ENCODE data around the gene FBXO33. TPM values are rescaled to one million over a fixed set of nuclear protein-coding genes. Genes with fewer than 3 reads are reported as not detected.

Gene FBXO33
- total RNA-seq, 1 donor from 2014 or later: 11.3 TPM

DNA sequence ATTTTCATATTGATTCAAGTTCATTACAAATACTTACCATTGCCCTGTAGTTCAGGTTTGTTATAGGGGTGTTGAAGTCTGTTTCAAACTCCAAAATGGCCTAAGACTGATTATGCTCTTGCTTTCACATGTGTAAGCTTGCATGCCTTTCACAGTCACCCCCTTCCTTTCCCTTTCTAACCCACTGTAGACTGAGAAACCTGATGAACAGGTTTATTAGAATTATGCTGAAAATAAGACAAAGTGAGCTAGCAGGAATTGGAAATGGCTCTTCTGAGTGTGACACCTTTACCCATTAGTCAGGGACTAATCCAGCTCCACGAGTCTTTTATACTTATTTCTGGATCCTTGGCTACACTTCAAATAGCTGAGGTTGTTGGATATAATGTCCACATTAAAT, 38.9 kb downstream of the FBXO33 start:
- FAIRE-seq (no peak), DNase-seq (ENCODE audit: low read depth) (peak; percentile 79)
- Histone ChIP-seq H3K27me3 (ENCODE audit: control insufficient read depth, insufficient read depth, low read length) (no peaks in the 10 kb centered on the region), H3K4me3 (ENCODE audit: low read depth, low read length) (no peak overlapping the region), H3K36me3 (ENCODE audit: control insufficient read depth, insufficient read depth, low read length) (no peaks in the 10 kb centered on the region)
- TF ChIP-seq, protein P1, sequence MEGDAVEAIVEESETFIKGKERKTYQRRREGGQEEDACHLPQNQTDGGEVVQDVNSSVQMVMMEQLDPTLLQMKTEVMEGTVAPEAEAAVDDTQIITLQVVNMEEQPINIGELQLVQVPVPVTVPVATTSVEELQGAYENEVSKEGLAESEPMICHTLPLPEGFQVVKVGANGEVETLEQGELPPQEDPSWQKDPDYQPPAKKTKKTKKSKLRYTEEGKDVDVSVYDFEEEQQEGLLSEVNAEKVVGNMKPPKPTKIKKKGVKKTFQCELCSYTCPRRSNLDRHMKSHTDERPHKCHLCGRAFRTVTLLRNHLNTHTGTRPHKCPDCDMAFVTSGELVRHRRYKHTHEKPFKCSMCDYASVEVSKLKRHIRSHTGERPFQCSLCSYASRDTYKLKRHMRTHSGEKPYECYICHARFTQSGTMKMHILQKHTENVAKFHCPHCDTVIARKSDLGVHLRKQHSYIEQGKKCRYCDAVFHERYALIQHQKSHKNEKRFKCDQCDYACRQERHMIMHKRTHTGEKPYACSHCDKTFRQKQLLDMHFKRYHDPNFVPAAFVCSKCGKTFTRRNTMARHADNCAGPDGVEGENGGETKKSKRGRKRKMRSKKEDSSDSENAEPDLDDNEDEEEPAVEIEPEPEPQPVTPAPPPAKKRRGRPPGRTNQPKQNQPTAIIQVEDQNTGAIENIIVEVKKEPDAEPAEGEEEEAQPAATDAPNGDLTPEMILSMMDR (IDR thresholded peaks at IDR 0.05; ENCODE audit: insufficient read depth, low read length, severe bottlenecking): no peak

DNA sequence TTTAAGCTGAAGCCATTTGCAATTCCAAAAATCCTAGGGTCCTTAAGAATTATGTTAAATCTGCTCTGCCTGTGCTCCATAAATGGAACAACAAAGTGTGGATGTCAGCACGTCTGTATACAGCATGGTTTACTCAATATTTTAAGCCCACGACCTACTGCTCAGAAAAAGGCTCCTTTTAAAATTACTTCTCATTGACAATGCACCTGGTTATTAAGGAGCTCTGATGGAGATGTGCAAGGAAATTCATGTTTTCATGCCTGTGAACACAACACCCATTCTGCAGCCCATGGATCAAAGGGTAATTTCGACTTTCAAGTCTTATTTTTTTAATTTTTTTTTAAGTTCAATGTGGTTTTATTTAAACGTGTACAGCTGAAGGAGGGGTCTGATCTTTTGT, 48.1 kb downstream of the FBXO33 start:
- no peak for DNase-seq (ENCODE audit: low read depth)
- H3K27me3 ChIP-seq (ENCODE audit: control insufficient read depth, insufficient read depth, low read length): no peaks in the 10 kb centered on the region
- no peak overlapping the region for H3K4me3 ChIP-seq (ENCODE audit: low read depth, low read length)
- TF ChIP-seq, protein P1 (IDR thresholded peaks at IDR 0.05; ENCODE audit: insufficient read depth, low read length, severe bottlenecking): no peak
- no peak for FAIRE-seq
- H3K36me3 ChIP-seq (ENCODE audit: control insufficient read depth, insufficient read depth, low read length): peaks cover 1% of the 10 kb centered on the region

DNA sequence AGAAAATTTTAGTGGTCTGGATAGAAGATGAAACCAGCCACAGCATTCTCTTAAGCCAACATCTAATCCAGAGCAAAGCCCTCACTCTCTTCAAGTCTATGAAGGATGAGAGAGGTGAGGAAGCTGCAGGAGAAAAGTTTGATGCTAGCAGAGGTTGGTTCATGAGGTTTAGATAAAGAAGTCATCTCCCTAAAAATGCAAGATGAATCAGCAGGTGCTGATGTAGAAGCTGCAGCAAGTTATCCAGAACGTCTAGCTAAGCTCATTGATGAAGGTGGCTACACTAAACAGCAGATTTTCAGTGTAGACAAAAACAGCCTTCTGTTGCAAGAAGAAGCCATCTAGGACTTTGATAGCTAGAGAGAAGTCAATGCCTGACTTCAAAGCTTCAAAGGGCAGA, 48.5 kb downstream of the FBXO33 start:
- no peak overlapping the region for H3K4me3 ChIP-seq (ENCODE audit: low read depth, low read length)
- FAIRE-seq (no peak), DNase-seq (ENCODE audit: low read depth) (no peak)

DNA sequence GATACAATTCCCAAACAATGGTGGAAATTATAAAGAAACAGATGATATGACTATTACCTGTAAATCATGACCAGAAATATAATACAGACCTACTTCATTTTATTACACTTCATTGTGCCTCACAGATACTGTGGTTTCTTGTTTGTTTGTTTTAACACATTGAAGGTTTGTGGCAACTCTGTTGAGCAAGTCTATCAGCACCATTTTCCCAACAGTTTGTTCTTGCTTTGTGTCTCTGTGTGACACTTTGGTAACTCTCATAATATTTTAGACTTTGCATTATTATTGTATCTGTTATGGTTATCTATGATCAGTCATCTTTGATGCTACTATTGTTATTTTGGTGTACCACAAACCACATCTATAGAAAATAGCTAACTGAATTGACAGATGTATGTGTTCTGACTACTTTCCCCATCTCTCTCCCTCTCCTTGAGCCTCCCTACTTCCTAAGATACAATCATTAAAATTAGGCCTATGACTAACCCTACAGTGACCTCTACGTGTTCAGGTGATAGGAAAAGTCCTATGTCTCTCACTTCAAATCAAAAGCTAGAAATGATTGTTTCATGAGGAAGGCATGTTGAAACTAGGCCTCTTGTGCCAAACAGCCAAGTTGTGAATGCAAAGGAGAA, 49.1 kb downstream of the FBXO33 start:
- TF ChIP-seq, protein P1 (IDR thresholded peaks at IDR 0.05; ENCODE audit: insufficient read depth, low read length, severe bottlenecking): no peak
- no peaks in the 10 kb centered on the region for H3K27me3 ChIP-seq (ENCODE audit: control insufficient read depth, insufficient read depth, low read length)
- FAIRE-seq (no peak), DNase-seq (ENCODE audit: low read depth) (no peak)
- no peak overlapping the region for H3K4me3 ChIP-seq (ENCODE audit: low read depth, low read length)
- H3K36me3 ChIP-seq (ENCODE audit: control insufficient read depth, insufficient read depth, low read length): peaks cover 1% of the 10 kb centered on the region

More for the DNA sequence above, 48.5 kb downstream of the FBXO33 start:
- Histone ChIP-seq H3K36me3 (ENCODE audit: control insufficient read depth, insufficient read depth, low read length) (peaks cover 1% of the 10 kb centered on the region), H3K27me3 (ENCODE audit: control insufficient read depth, insufficient read depth, low read length) (no peaks in the 10 kb centered on the region)
- TF ChIP-seq, protein P1 (IDR thresholded peaks at IDR 0.05; ENCODE audit: insufficient read depth, low read length, severe bottlenecking): no peak

DNA sequence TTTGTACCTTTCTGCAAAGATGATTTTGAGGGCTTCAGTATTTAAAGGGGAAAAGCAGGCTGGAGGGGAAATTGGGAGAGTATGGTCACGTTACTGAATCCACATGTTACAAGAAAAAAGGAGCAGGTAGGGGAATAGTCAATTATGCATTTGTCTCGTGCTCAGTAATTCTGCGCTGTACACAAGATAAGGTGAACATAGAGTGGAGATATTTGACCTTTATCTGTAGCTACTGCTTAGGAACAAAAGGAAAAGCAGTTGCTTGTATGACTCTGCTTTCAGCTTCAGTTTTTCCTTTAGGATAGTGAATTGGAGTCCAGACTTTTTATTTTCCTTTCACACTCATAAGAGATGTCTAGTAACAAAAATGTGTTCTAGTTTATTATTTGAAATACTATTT, 49.8 kb downstream of the FBXO33 start:
- TF ChIP-seq, protein P1 (IDR thresholded peaks at IDR 0.05; ENCODE audit: insufficient read depth, low read length, severe bottlenecking): no peak
- DNase-seq (ENCODE audit: low read depth): no peak

DNA sequence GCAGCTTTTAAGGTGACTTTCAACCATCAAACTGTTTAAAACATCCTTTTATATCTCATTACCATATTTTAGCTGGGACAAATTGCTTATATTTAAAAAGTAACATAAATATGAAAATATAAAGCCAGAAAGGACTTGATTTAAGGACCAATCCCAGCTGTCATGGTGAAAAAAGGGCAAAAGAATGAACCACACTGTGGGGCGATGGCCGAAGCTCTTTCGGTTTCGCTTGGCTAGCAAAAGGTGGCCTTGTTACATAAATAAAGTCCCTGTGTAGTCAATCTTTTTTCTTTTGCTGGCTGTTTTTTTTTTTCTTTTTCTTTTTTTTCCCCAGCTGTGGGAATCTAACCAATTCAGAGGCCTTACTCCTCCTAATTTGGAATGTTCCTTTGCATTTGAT, 50.9 kb downstream of the FBXO33 start:
- TF ChIP-seq, protein P1 (IDR thresholded peaks at IDR 0.05; ENCODE audit: insufficient read depth, low read length, severe bottlenecking): no peak
- H3K4me3 ChIP-seq (ENCODE audit: low read depth, low read length): no peak overlapping the region
- H3K36me3 ChIP-seq (ENCODE audit: control insufficient read depth, insufficient read depth, low read length): peaks cover 1% of the 10 kb centered on the region
- H3K27me3 ChIP-seq (ENCODE audit: control insufficient read depth, insufficient read depth, low read length): no peaks in the 10 kb centered on the region
- FAIRE-seq (no peak), DNase-seq (ENCODE audit: low read depth) (no peak)

More for the DNA sequence above, 49.8 kb downstream of the FBXO33 start:
- FAIRE-seq: no peak
- Histone ChIP-seq H3K27me3 (ENCODE audit: control insufficient read depth, insufficient read depth, low read length) (no peaks in the 10 kb centered on the region), H3K36me3 (ENCODE audit: control insufficient read depth, insufficient read depth, low read length) (peaks cover 1% of the 10 kb centered on the region), H3K4me3 (ENCODE audit: low read depth, low read length) (no peak overlapping the region)
